ENCODE results near the gene GGT7. TPM values are rescaled to one million over a fixed set of nuclear protein-coding genes. Genes with fewer than 3 reads are reported as not detected.

GGT7 gene
- total and polyA plus RNA-seq, 9 of the 15 experiments (the other 6 are each of a cell fraction or from before 2014, with no cell fraction given): 0.04 to 18.3 (median 5.9) TPM

- Histone ChIP-seq H3K79me2 (ENCODE audit: control insufficient read depth, insufficient read depth, low read length) (peaks cover 74% of the 10 kb centered on the region), H3K36me3 (ENCODE audit: control insufficient read depth, insufficient read depth, low read length) (0 out of 3 replicates have a peak, but pooled peaks cover 4% of the 10 kb centered on the region), H3K27ac (ENCODE audit: extremely low read depth, low read depth, low read length) (no peak overlapping the region), H4K20me1 (replicated peaks; ENCODE audit: control insufficient read depth, insufficient read depth, low read length) (peaks cover 7% of the 10 kb centered on the region; the same call in 1 of the 2 replicates), H3K4me3 (no peak overlapping the region), H3K4me1 (replicated peaks in 1 of 2; ENCODE audit: control insufficient read depth in 2 of 2, insufficient read depth in 2 of 2, low read length in 2 of 2) (peaks cover 0 to 5% of the 10 kb centered on the region in 2 experiments; a peak in 4 of 5 replicates), H2AFZ (ENCODE audit: low read depth, low read length) (no peak overlapping the region), H3K4me2 (ENCODE audit: insufficient read depth, low read length) (no peak overlapping the region), H3K27me3 (ENCODE audit: control insufficient read depth in 2 of 2, insufficient read depth in 2 of 2, low read length in 2 of 2) (no peaks in the 10 kb centered on the region), H3K9me3 (replicated peaks; ENCODE audit: control insufficient read depth, insufficient read depth, low read depth, low read length) (no peaks in the 10 kb centered on the region), H3K9ac (ENCODE audit: insufficient read depth in 1 of 2, low read depth in 2 of 2, low read length in 2 of 2) (no peak overlapping the region), H3K9me1 (ENCODE audit: control insufficient read depth, insufficient read depth, low read length) (no peaks in the 10 kb centered on the region)
- no TSS peak for BruUV-seq (replicated peaks)
- ChIA-PET POLR2A (interaction anchor here (0.6 to 3.4 kb wide), 2 partner anchors 11 to 649 kb away, joined by 4 to 10 read pairs; no protein-coding TSS in a partner anchor), CTCF (ENCODE audit: low intra/inter-chr PET ratio) (no interaction called here)
- ATAC-seq (no peak), DNase-seq (ENCODE audit: extremely low read depth in 1 of 4, low spot score in 3 of 4) (no peak), FAIRE-seq (no peak)
- WGBS (ENCODE audit: insufficient coverage, low coverage, missing lambda C conversion rate): 44% methylated on average over 2 of the region's 2 CpGs
- TF ChIP-seq PURB (CRISPR knock-in tag; IDR thresholded peaks at IDR 0.05; ENCODE audit: low read depth): no peak
- no peak for TF ChIP-seq SPI1 (IDR thresholded peaks at IDR 0.05; ENCODE audit: borderline replicate concordance, low read depth, low read length)
- no peak for TF ChIP-seq TCF7L2 (IDR thresholded peaks at IDR 0.05; ENCODE audit: low read depth, low read length)
- no peak for TF ChIP-seq ZNF12 (CRISPR knock-in tag; IDR thresholded peaks at IDR 0.05)
- no peak for TF ChIP-seq IFI16 (CRISPR knock-in tag; IDR thresholded peaks at IDR 0.05)
- no peak for TF ChIP-seq RFX7 (CRISPR knock-in tag; IDR thresholded peaks at IDR 0.05)
- no peak for TF ChIP-seq RBM34 (IDR thresholded peaks at IDR 0.05; ENCODE audit: borderline replicate concordance, insufficient read depth, low read length)
- no peak for TF ChIP-seq NCOA6 (IDR thresholded peaks at IDR 0.05)
- TF ChIP-seq ZNF384 (IDR thresholded peaks at IDR 0.05; ENCODE audit: low read depth, low read length): no peak
- TF ChIP-seq HMGN3 (IDR thresholded peaks at IDR 0.05; ENCODE audit: borderline replicate concordance, extremely low read depth, insufficient read length, low read depth, low read length): no peak
- TF ChIP-seq NR1H2 (CRISPR knock-in tag; IDR thresholded peaks at IDR 0.05): no peak
- no peak for TF ChIP-seq SMAD2 (IDR thresholded peaks at IDR 0.05; ENCODE audit: low read depth, low read length)
- TF ChIP-seq HLTF (IDR thresholded peaks at IDR 0.05): no peak
- TF ChIP-seq ASH1L (IDR thresholded peaks at IDR 0.05; ENCODE audit: borderline replicate concordance, low read depth, partially characterized antibody): no peak
- TF ChIP-seq ZC3H11A (IDR thresholded peaks at IDR 0.05; ENCODE audit: low read depth, low read length): no peak
- in situ Hi-C loops (cut with MboI): no loop called here
- intact Hi-C loops (cut with micrococcal nuclease): no loop called here
Observed at GRCh38 chr20:34817801-34818200, 54.9 kb downstream of the GGT7 start.
